Limb (tissue), 2 donors: ENCODE data around the gene GALE.
"Not testable (repeated sequence)": the region's sequence is repeated elsewhere in the genome, so short reads cannot be mapped to it uniquely, and the experiment has no call there.

Experiments used
- DNase-seq, 2 donors: peaks; one replicate each; pipeline ENCODE4 v3.0.0-alpha.2; 2016; ENCODE audit errors: extremely low spot score in 2 of 2

GALE gene

DNA sequence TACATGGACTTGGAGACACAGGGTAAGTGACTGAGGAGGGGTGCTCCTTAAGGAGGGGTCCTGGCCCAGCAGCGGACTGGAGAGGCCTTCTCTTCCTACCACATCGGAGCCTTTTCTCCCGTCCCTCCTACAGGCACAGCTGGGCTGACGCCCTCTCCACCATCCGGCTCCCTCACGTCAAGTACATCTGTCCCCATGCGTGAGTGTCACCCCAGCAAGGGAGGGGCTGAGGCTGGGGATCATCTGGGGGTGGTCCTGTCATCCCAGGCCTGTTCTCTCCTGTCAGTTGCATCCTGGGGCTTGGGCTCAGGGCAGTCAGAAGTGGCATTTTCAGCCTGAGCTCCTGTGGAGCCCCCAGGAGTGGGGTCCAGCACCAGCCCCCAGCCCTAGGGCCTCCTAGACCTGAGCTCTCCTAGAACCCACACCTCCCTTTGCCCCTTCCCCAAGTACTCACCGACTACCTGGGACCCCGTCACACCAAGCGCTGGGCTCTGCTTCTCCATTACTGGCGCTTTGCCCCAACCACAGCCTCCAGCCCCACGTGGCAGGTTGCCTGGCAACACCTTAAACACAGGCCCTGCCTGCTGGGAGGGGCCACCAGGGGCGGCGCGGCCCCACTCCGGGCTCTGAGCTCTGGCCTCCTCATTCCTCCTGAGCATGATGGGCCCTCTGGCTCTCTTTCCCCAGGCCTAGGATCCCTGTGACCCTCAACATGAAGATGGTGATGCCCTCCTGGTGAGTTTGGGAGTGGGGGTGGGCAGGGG lies 7.4 kb downstream of the GALE start:
- DNase-seq: no peak

DNA sequence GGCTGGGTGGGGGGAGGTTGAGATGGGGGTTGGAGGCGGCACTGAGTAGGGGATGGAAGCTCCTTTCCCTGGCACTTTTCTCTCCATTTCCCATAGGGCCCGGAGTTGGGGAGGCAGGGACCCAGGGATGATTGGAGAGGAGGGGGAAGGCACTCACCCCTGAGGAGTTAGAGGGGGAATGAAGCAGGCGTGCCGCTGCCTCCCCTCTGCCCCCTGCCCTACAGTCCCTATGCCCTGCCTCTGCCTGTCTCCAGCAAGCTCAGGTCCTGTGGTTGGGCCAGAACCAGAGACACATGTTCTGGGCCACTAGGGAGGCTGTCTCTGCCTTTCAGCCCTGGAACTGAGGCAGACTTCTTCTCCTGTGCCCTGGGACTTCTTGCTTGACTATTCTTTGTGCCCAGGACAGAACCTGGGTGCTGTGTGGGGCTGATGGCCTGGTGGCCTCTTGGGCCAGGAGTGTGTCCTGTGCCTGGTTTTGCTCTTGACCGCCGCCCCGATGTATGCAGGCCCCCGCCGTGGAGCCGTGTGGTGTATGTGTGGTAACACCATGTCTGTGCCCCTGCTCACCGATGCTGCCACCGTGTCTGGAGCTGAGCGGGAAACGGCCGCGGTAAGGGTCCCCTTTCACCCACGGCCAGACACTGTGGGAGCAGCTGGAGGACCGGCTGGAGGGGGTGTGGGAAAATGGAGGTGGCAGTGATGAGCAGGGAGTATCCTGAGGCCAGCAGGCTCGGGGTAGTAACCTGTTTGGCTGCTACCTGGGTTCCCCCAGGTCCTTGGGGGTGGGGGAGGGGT lies 8.2 kb downstream of the GALE start:
- DNase-seq: no peak

DNA sequence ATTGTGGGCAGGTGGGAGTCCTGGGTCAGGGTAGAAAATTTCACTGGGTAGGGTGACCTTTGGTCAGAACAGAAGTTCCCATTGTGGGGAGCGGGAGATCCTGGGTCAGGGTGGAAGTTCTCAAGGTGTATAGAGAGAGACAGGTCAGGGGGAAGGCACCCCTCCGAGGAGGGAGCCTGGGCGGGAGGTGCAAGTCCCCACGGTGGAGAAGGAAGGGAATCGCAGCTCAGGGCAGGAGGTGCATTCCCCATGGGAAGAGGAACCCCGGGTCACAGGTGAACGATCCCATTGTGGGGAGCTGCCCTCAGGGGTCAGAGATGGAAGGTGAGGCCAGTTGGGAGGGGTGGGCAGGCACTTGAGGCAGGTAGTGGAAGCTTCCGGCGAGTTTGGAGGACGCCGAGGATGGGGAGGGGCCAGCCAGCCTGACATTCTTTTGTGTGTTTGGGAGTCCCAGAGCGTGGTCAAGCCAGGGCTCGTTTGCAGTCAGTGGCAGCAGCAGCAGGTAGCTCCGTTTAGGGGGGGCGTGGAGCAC lies 9.0 kb downstream of the GALE start:
- no peak for DNase-seq

DNA sequence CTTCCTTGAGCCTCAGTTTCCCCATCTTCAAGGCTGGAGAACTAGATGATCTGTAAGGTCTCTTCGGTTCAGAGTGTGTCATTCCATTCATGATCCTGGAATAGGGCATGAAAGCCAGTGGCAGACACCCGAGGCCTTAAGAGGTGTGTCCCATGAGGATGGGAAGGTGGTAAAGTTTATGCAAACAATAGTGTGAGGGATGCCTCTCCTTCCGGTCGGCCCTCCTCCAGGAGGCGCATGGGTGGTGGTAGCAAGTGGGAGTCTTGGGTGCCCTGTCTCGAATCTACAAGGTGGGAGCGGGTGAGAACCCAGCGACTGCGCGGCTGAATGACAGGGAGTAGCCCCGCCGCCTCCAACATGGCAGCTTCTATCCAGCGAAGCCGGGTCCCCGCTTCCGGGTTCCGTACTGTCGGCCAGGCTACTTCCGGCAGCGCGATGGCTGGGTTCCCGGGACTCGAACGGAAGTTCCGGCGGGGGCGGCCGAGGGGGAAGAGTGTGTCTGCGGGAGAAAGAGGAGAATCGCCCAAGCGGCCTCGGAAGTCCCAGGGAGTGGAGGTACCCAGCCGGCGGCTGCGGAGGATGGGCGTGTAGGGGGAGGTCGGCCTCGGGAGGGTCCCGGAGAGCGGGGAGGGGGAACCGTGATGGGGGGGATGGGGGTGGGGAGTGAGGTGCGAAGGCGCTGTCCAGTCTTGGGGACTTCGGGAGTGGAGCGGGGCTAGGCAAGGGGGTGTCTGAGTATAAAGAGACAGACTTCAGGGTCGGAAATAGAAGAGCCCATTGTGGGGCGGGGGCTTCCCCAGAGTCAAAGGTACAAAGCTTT lies 9.6 kb downstream of the GALE start, which contains the start of gene LYPLA2:
LYPLA2 (plus strand) TSS at position 450 of the 820 bp plus-strand sequence. CDS start 1,538 bp downstream, outside the sequence.
- peak; percentile 94 for DNase-seq

DNA sequence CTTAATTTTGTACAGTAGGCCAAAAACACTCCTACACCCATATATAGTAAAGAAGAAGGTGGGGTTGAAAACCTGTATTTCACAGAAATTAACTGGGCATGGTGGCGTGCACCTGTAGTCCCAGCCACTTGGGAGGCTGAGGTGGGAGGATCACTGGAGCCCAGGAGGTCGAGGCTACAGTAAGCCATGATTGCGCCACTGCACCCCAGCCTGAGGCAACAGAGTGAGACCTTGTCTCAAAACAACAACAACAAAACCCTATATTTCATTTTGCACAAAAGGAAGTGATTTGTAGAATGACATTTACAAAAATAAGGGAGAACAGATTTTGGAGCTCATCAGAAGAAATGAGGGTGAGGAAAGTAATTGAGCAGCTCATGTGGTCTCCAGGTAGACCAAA lies 11.9 kb downstream of the GALE start:
- no peak for DNase-seq

DNA sequence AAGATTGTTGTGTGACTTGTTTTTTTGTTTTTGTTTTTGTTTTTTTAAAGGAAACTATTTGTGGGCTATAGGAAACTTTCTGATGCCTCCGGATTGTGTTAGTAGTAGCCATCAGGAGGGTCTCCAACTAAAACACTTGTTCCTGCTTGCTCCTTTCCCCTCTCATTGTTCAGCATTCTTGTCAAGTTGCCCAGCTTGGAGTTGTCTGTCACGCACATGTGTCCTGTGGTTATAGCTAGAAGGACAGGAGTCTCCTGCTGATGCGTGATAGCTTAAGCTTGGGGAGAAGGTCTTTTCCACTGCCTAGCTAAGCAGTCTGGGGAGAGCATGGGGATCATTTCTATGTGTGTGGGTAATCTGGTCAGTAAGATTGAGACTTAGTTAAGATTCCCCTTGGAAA lies 12.9 kb downstream of the GALE start:
- no peak for DNase-seq

DNA sequence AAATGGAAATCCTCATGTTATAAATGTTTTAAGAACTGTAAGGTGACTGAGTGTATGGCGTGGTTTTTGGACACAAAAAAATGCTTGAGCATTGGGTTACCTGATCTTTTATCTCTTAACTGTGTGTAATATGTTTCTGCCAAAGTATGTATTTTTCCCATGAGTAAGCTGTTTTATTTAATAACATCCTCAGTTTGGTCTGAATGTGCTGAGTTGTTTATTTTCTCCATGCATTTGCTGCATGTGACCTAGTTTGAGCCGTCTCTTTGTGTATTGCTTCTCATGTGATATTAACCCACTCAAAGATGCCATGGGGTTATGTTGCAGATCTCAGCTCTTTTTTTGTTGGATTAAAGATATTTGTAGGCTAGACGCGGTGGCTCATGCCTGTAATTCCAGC lies 15.7 kb downstream of the GALE start:
- no peak for DNase-seq

DNA sequence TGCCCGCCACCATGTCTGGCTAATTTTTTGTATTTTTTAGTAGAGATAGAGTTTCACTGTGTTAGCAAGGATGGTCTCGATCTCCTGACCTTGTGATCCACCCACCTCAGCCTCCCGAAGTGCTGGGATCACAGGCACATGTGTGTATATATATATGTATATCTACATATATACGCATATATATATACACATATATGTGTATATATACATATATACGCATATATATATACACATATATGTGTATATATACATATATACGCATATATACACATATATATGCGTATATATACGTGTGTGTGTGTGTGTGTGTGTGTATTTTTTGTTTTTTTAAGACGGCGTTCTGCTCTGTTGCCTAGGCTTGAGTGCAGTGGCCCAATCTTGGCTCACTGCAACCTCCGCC lies 17.4 kb downstream of the GALE start:
- not testable (repeated sequence) for DNase-seq

DNA sequence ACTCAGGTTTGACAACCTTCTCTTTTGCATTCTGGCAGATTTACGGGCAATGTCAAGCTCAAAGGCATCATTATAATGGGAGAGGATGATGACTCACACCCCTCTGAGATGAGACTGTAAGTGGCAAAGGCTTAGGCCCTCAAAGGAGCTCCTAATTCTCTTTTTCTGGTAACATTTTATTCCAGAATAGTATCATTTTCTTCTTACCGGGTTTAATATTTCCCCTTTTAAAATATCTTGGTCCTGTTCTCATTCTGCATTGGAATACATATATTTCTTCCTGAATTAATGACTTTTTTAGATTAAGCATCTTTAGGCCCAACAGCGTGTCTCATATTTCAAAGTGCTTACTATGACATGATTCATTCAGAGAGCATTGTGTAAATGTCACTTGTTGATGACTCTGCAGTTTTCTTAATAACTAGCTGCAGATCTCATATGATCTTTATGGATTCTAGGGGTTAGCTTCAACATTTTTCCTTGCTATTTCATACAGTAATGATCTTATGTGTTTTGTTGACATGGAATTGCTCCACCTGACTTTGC lies 20.7 kb downstream of the GALE start:
- DNase-seq: no peak

DNA sequence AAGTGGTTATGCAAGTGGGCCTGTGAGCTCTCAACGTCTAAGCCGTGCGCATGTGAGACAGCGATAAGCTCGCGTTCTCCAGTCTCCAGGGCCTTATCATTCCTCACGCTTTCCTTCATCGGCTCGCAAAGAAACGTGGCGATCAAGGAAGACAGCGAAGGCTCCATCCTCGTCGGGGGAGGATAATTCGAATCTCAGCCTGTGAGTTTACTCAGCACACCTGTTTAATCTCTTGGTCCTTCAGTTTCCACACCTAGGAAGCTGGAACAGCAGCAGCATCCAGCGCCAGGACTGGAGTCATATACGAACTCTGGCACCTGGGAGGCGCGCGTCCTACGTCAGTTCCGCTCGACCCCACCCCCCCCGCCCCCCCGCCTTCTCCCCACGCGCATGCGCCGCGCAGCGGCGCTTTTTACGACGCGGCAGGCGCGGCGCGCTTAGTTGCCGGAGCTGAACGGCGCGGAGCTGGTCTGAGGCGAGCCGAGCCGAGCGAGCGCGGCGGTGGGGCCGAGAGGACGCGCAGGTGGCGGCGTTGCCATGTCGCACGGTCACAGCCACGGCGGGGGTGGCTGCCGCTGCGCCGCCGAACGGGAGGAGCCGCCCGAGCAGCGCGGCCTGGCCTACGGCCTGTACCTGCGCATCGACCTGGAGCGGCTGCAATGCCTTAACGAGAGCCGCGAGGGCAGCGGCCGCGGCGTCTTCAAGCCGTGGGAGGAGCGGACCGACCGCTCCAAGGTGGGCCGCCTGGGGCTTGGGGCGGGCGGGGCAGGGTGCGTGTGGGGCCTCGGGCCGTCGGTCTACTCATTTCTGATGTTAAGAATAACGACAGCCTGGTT lies 22.4 kb downstream of the GALE start, which contains the start of gene PITHD1:
PITHD1 (plus strand) TSS at position 440 of the 836 bp plus-strand sequence; CDS start at position 538, 98 bp downstream.
- peak; percentile 81 to 93 for DNase-seq

DNA sequence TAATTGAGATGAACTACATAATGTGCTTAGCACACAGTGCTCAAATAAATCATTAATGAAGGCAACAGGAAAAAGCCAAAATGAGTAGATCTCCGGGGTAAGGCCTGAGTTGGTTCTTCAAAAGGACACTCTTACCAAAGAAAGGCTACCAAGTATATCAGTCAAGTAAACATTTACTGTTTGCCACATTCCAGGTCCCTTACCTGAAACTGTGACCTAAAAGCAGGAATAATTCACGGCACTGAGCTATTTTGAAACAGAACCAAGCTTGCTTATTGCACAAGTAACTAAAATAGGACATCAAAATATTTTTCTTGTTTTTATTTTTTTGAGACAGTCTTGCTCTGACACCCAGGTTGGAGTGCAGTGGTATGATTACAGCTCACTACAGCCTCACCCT lies 24.3 kb downstream of the GALE start:
- no peak for DNase-seq

DNA sequence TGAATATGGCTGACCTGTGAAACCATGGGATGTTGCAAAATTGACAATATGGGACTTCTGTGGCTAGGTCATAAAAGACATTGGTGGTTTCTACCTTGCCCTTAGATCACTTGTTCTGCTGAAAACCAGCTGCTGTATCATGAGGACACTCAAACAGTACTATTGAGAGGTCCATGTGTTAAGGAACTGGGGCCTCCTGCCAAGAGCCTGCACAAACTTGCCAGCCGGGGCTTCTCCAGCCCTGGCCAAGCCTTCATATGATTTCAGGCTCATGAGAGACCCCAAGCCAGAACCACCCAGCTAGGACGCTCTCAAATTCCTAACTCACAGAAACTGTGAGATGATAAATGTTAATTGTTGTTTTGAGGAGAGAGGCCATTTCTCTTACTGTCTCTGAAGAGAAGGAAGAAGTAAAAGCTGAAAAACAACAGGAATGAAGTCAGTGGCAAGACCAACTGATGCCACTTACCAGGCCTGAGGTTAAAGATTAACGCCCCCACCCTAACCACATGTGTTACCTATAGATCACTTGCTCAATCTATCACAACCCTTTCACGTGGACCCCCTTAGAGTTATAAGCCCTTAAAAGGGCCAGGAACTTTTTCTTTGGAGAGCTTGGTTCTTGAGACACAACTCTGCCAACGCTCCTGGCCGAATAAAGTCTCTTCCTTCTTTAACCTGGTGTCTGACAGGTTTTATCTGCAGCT lies 26.2 kb downstream of the GALE start:
- DNase-seq: no peak

DNA sequence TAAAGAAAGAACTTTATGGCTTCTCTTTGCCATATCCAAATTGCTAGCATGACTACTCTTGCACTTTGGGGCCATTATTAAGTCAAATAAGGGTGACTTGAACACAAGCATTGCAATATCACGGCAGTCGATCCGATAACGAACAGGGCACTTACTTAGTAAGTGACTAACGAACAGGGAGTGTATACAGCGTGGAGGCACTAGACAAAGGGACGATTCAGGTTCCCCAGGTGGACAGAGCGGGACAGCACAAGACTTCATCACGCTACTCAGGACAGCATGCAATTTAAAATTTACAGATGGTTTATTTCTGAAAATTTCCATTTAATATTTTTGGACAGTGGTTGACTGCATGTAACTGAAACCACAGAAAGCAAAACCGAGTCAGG lies 27.7 kb downstream of the GALE start:
- DNase-seq: no peak

DNA sequence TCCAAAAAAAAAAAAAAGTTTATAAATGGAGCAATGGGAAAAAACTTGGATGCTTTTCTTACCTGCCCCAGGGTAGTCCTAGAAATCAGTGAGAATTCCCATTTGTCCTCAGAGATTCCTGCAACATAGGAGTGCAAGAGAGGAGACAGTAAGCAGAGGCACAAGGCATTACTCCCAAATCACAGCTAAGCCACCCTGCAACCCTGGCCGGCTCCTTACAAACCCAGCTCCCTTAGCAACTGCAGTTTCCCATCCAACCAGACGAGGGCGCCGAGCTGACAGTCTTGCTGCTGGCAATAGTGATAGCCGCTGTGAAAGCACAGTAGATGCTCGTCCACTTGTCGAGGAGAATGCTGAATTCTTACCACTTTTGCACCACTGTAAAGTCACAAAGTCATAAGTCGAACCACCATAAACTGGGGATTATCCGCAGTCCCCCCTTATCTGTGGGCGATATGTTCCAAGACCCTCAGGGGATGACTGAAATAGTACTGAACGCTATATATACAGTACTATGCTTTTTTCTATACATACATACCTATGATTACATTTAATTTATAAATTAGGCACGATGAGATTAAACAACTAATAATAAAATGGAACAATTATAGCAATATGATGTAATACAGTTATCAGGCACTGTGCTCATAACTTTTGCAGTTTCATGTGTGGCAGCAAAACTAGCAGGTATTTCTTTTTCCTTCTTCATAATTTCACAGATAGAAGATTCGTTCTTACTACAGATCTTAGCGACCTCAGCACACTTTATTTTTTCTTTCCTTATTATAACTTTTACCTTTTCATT lies 28.3 kb downstream of the GALE start:
- peak; percentile 77 to 90 for DNase-seq

DNA sequence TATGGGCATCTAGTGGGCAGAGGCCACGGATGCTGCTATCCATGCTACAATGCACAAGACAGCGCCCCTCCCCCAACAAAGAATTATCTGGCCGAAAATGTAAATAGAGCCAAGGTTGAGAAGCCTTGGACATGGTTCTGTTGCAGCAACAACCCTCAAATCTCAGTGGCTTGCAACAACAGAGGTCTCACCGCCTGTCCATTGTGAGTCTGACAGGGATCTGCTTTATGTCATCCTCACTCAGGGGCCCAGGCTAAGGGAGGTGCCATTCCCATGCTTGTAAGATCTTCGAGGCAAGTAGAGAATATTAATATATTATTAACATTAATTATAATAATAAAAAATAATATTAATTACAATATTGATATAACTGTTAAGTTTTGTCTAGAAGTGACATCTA lies 31.8 kb downstream of the GALE start:
- DNase-seq: no peak

DNA sequence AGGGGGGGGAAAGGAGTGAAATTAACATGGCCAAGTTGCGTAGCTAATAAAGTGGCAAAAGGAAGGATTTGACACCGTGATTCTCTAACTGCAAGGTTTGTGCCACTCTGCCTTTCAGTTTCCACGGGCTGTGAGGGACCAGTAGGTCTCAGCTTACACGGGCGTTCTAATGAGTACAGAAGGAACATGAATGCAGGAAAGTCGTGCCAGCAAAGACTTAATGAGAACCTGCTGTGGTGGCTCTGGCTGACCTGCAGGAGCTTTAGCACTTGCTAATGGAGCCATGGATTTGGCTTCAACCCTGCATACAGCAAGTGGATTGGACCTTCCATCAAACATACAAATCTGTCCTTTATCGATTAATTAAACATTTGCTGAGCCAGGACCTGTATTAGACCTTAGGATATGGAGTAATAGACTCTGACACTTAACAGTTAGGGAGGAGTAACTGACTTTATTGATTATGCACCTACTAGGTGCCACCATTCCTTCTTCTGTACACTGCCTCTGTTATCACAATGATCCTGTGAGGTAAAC lies 37.4 kb downstream of the GALE start:
- DNase-seq: no peak

DNA sequence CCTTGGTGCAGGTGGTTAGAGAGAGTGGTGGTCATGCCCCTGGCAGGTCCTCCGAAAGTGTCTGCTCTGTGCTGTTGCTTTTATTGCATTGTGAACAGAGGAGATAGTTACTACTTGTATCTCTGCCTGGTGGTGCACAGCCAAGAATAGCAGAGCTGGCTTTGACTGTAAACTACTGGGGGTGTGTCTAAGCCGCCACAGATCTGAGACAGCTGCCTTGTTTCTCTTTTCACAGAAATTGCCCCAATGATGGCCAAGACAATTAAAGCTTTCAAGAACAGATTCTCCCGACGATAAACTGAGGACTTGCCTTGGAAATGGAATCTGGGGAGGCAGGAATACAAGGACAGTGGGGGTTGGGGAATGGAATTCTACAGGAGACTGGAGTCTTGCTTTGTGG lies 41.3 kb downstream of the GALE start:
- DNase-seq: no peak

DNA sequence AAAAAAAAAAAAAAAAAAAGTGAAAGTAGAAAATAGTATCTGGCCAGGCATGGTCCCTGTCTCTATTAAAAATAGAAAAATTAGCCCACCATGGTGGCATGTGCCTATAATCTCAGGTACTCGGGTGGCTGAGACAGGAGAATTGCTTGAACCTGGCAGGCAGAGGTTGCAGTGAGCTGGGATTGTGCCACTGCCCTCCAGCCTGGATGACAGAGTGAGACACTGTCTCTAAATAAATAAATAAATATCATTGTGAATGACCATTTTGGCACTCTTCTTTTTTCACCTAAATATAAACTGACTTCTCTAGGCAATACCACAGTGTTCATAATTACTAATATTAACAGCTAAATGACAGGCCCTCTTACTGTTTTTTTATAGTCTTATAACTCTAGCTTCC lies 42.7 kb downstream of the GALE start:
- no peak for DNase-seq

DNA sequence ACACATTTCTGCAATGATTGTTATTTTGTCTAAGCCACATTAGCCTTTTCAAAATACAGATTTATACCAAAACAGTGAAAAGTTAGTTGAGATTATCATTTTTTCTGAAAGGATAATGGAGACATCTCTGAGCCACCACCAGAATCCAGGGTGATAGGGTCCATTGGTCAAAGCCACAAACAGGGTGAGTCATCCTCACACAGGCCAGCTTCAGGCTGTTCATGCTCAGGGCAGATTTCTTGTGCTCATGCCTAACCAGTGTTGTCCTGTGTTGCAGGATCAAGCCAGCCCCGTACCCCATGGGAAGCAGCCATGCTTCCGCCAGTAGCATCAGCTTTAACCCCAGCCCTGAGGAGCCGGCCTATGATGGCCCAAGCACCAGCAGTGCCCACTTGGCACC lies 43.9 kb downstream of the GALE start:
- no peak for DNase-seq
